H9 (cell line): Measurements from ENCODE around the gene POMGNT2. TPM values are rescaled to one million over a fixed set of nuclear protein-coding genes. Genes with fewer than 3 reads are reported as not detected.

Source experiments
- DNase-seq: peaks from one replicate; pipeline ENCODE4 v3.0.0-alpha.2; 2017
- H2AFZ ChIP-seq: one replicate; pipeline ENCODE4 v1.6.1; 2013; ENCODE audit warnings: mild to moderate bottlenecking, low read length, control low read depth, moderate library complexity
- H2AK5ac ChIP-seq: 2 replicates; pipeline ENCODE4 v1.6.1; 2013; ENCODE audit warnings: low read length, control low read depth, mixed read lengths; ENCODE audit not compliant: insufficient read length
- H2BK120ac ChIP-seq: one replicate; pipeline ENCODE4 v1.6.1; 2013; ENCODE audit warnings: low read depth, mild to moderate bottlenecking, low read length, control low read depth, inconsistent platforms; ENCODE audit not compliant: poor library complexity, severe bottlenecking
- H2BK12ac ChIP-seq: 2 replicates; pipeline ENCODE4 v1.6.1; 2013; ENCODE audit warnings: low read length, control low read depth, mixed read lengths, low read depth; ENCODE audit not compliant: insufficient read length
- H2BK15ac ChIP-seq: 2 replicates; pipeline ENCODE4 v1.6.1; 2013; ENCODE audit warnings: low read depth, low read length, control low read depth
- H2BK20ac ChIP-seq: one replicate; pipeline ENCODE4 v1.6.1; 2013; ENCODE audit warnings: low read depth, mild to moderate bottlenecking, low read length, control low read depth, inconsistent platforms; ENCODE audit not compliant: poor library complexity, severe bottlenecking
- H2BK5ac ChIP-seq: 2 replicates; pipeline ENCODE4 v1.6.1; 2013; ENCODE audit warnings: low read length, control low read depth, mixed read lengths; ENCODE audit not compliant: insufficient read length
- H3K14ac ChIP-seq: 2 replicates; pipeline ENCODE4 v1.6.1; 2013; ENCODE audit warnings: low read length, control low read depth; ENCODE audit not compliant: insufficient read depth
- H3K18ac ChIP-seq: 2 replicates; pipeline ENCODE4 v1.6.1; 2013; ENCODE audit warnings: low read depth, mild to moderate bottlenecking, mixed read lengths, low read length, control low read depth; ENCODE audit not compliant: insufficient read length
- H3K23ac ChIP-seq: 2 replicates; pipeline ENCODE4 v1.6.1; 2013; ENCODE audit warnings: low read length, control low read depth, mixed read lengths, low read depth; ENCODE audit not compliant: insufficient read length
- H3K23me2 ChIP-seq: 2 replicates; pipeline ENCODE4 v1.6.1; 2013; ENCODE audit warnings: low read depth, mild to moderate bottlenecking, mixed read lengths, low read length, control low read depth; ENCODE audit not compliant: insufficient read length, poor library complexity, severe bottlenecking
- H3K27ac ChIP-seq: 2 replicates; pipeline ENCODE4 v1.5.1; 2013; ENCODE audit warnings: low read length, control low read depth, mixed read lengths, low read depth; ENCODE audit not compliant: insufficient read length
- H3K27me3 ChIP-seq: 2 replicates; pipeline ENCODE4 v1.6.1; 2013; ENCODE audit warnings: low read length, control low read depth, inconsistent platforms; ENCODE audit not compliant: insufficient read depth
- H3K4ac ChIP-seq: 2 replicates; pipeline ENCODE4 v1.6.1; 2013; ENCODE audit warnings: low read depth, mild to moderate bottlenecking, control low read depth, inconsistent platforms, low read length, moderate library complexity
- H3K4me1 ChIP-seq: 2 replicates; pipeline ENCODE4 v1.6.1; 2013; ENCODE audit warnings: low read length, control low read depth, inconsistent platforms; ENCODE audit not compliant: insufficient read depth
- H3K4me2 ChIP-seq: 2 replicates; pipeline ENCODE4 v1.6.1; 2013; ENCODE audit warnings: low read length, control low read depth, mixed read lengths; ENCODE audit not compliant: insufficient read length, insufficient read depth
- H3K56ac ChIP-seq: 2 replicates; pipeline ENCODE4 v1.6.1; 2013; ENCODE audit warnings: low read depth, mild to moderate bottlenecking, mixed read lengths, low read length, control low read depth; ENCODE audit not compliant: insufficient read length
- H3K79me1 ChIP-seq: 2 replicates; pipeline ENCODE4 v1.6.1; 2013; ENCODE audit warnings: low read depth, mild to moderate bottlenecking, moderate library complexity, low read length, control low read depth, inconsistent platforms; ENCODE audit not compliant: insufficient read depth, poor library complexity, severe bottlenecking
- H3K79me2 ChIP-seq: 2 replicates; pipeline ENCODE4 v1.6.1; 2013; ENCODE audit warnings: low read length, control low read depth, inconsistent platforms; ENCODE audit not compliant: insufficient read depth
- H3K9ac ChIP-seq: 2 replicates; pipeline ENCODE4 v1.6.1; 2013; ENCODE audit warnings: low read length, control low read depth, mixed read lengths; ENCODE audit not compliant: insufficient read length; ENCODE audit errors: extremely low read depth
- H3K9me3 ChIP-seq: one replicate; pipeline ENCODE4 v1.6.1; 2013; ENCODE audit warnings: low read depth, low read length, inconsistent platforms; ENCODE audit not compliant: control insufficient read depth
- H3T11ph ChIP-seq: one replicate; pipeline ENCODE4 v1.6.1; 2013; ENCODE audit warnings: mild to moderate bottlenecking, low read length, control low read depth, inconsistent platforms
- H4K20me1 ChIP-seq: one replicate; pipeline ENCODE4 v1.6.1; 2013; ENCODE audit not compliant: control insufficient read depth, insufficient read length, insufficient read depth
- H4K5ac ChIP-seq: 2 replicates; pipeline ENCODE4 v1.6.1; 2013; ENCODE audit warnings: low read depth, mild to moderate bottlenecking, mixed read lengths, low read length, control low read depth; ENCODE audit not compliant: insufficient read length
- H4K8ac ChIP-seq: replicated peaks from 2 replicates; pipeline ENCODE4 v1.6.1; 2013; ENCODE audit warnings: low read length, control low read depth, mixed read lengths, low read depth; ENCODE audit not compliant: insufficient read length
- H4K91ac ChIP-seq: 2 replicates; pipeline ENCODE4 v1.6.1; 2013; ENCODE audit warnings: low read depth, mild to moderate bottlenecking, moderate library complexity, mixed read lengths, low read length, control low read depth; ENCODE audit not compliant: insufficient read length
- H3K27ac Mint-ChIP-seq, 3 experiments: 2 replicates in 2 of 3; 3 replicates in 1 of 3; pipeline ENCODE4 v1.8.0; 2020 to 2021; ENCODE audit warnings: mixed read lengths in 3 of 3, mild to moderate bottlenecking in 1 of 3, moderate library complexity in 1 of 3
- H3K27me3 Mint-ChIP-seq: 2 replicates; pipeline ENCODE4 v1.8.0; 2021; ENCODE audit warnings: low read depth, mild to moderate bottlenecking, moderate library complexity, mixed read lengths
- H3K36me3 Mint-ChIP-seq, 3 experiments: 2 replicates in 2 of 3; 3 replicates in 1 of 3; pipeline ENCODE4 v1.8.0; 2020 to 2021; ENCODE audit warnings: low read depth in 3 of 3, mixed read lengths in 3 of 3; ENCODE audit not compliant: insufficient read depth in 1 of 3
- H3K4me1 Mint-ChIP-seq, 2 experiments: 2 replicates each; pipeline ENCODE4 v1.8.0; 2020; ENCODE audit warnings: mixed read lengths in 2 of 2
- H3K4me3 Mint-ChIP-seq, 2 experiments: 2 replicates in 1 of 2; 3 replicates in 1 of 2; pipeline ENCODE4 v1.8.0; 2020 to 2021; ENCODE audit warnings: mild to moderate bottlenecking in 2 of 2, mixed read lengths in 2 of 2, moderate library complexity in 1 of 2
- H3K9me3 Mint-ChIP-seq, 2 experiments: 2 replicates in 1 of 2; 3 replicates in 1 of 2; pipeline ENCODE4 v1.8.0; 2020; ENCODE audit warnings: mild to moderate bottlenecking in 2 of 2, mixed read lengths in 2 of 2, moderate library complexity in 1 of 2
- WGBS: extraction: QIAGEN DNeasy Blood & Tissue Kit; methylation state at CpG from one replicate; pipeline ENCODE4 v1.1.7; 2013; ENCODE audit warnings: missing lambda C conversion rate, low lambda C conversion rate, mixed read lengths; ENCODE audit not compliant: insufficient read length; ENCODE audit errors: extremely low coverage; 5-methylcytosine and 5-hydroxymethylcytosine counted together
- total RNA-seq: library from RNA; stranded (reverse); gene quantifications from 2 replicates; pipeline ENCODE4 v1.2.1, GENCODE V29; 2021
- TF ChIP-seq, protein P1 (sequence below): fragments of 200-600 bp; sonication (generic); conservative IDR thresholded peaks from 3 replicates; pipeline ENCODE4 v1.8.0; 2021; ENCODE audit warnings: antibody characterized with exemption, mild to moderate bottlenecking

The POMGNT2 gene
- total RNA-seq, 1 experiment from 2014 or later, result 14.0 TPM

DNA sequence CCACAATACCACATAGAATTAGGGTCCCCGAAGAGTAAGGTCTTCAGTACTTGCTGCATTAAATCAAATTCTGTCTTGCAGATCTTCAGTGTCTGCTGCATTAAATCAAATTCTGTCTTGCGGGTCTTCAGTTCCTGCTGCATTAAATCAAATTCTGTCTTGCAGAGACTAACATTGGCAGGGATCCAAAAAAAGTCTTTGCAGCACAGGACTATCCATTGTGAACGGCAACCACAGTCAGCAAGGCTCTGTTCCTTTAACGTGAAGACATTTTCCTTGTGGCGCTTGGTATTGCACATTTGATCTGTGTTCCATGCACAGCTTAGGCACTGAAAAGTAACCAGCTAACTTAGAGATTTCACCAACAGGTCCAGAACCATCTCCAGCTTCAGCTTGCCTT lies 46.8 kb upstream of the POMGNT2 start:
- H3K27me3 ChIP-seq, result no peaks in the 10 kb centered on the region
- H3K18ac ChIP-seq, result no peak overlapping the region
- Mint-ChIP-seq H3K36me3 (no peaks in the 10 kb centered on the region), H3K4me1 (peaks cover 3 to 6% of the 10 kb centered on the region in 2 experiments; a peak in 3 of 4 replicates), H3K9me3 (no peaks in the 10 kb centered on the region; a peak in 1 of 5 replicates), H3K4me3 (no peak overlapping the region), H3K27me3 (peaks cover 21% of the 10 kb centered on the region), H3K27ac (no peak overlapping the region)
- H3K27ac ChIP-seq, result no peak overlapping the region
- H3K4me2 ChIP-seq, result no peak overlapping the region
- H3K79me2 ChIP-seq, result no peaks in the 10 kb centered on the region
- no peak overlapping the region for H3K9ac ChIP-seq
- H3K56ac ChIP-seq, result no peak overlapping the region
- TF ChIP-seq, protein P1, sequence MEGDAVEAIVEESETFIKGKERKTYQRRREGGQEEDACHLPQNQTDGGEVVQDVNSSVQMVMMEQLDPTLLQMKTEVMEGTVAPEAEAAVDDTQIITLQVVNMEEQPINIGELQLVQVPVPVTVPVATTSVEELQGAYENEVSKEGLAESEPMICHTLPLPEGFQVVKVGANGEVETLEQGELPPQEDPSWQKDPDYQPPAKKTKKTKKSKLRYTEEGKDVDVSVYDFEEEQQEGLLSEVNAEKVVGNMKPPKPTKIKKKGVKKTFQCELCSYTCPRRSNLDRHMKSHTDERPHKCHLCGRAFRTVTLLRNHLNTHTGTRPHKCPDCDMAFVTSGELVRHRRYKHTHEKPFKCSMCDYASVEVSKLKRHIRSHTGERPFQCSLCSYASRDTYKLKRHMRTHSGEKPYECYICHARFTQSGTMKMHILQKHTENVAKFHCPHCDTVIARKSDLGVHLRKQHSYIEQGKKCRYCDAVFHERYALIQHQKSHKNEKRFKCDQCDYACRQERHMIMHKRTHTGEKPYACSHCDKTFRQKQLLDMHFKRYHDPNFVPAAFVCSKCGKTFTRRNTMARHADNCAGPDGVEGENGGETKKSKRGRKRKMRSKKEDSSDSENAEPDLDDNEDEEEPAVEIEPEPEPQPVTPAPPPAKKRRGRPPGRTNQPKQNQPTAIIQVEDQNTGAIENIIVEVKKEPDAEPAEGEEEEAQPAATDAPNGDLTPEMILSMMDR, result no peak
- H3K4me1 ChIP-seq, result no peaks in the 10 kb centered on the region
- no peaks in the 10 kb centered on the region for H3K23me2 ChIP-seq
- no peaks in the 10 kb centered on the region for H3K79me1 ChIP-seq
- H3K14ac ChIP-seq, result no peak overlapping the region
- no peak overlapping the region for H2BK12ac ChIP-seq
- no peak overlapping the region for H4K8ac ChIP-seq
- no peak overlapping the region for H2BK5ac ChIP-seq
- no peaks in the 10 kb centered on the region for H3K9me3 ChIP-seq
- H3K4ac ChIP-seq, result no peak overlapping the region
- WGBS, result no CpG with 5 or more reads among the region's 5 CpGs
- no peak overlapping the region for H4K91ac ChIP-seq
- H3T11ph ChIP-seq, result no peak overlapping the region
- no peak overlapping the region for H2BK20ac ChIP-seq
- DNase-seq, result no peak
- no peak overlapping the region for H2BK120ac ChIP-seq
- no peak overlapping the region for H2AK5ac ChIP-seq
- no peak overlapping the region for H2BK15ac ChIP-seq
- no peaks in the 10 kb centered on the region for H4K20me1 ChIP-seq
- H2AFZ ChIP-seq, result no peak overlapping the region
- H4K5ac ChIP-seq, result no peak overlapping the region
- H3K23ac ChIP-seq, result no peak overlapping the region
